Cardiac muscle cell (in vitro differentiated cells and primary cell): Measurements from ENCODE around the gene RASA3. TPM values are rescaled to one million over a fixed set of nuclear protein-coding genes. Genes with fewer than 3 reads are reported as not detected.

Experiments
- DNase-seq, 2 donors: peaks; one replicate each; pipeline versions ENCODE4 v3.0.0 to v3.0.0-alpha.2; 2010 to 2017; ENCODE audit warnings: low read depth in 1 of 2, low spot score in 1 of 2
- H3K27ac ChIP-seq: fragments of 200-600 bp; sonication (generic); 2 replicates; pipeline ENCODE4 v1.5.1; 2016
- H3K27me3 ChIP-seq: fragments of 200-600 bp; sonication (generic); 2 replicates; pipeline ENCODE4 v1.6.0; 2016; ENCODE audit warnings: control low read depth
- H3K36me3 ChIP-seq: fragments of 200-600 bp; sonication (generic); 2 replicates; pipeline ENCODE4 v1.5.1; 2016; ENCODE audit warnings: control low read depth
- H3K4me1 ChIP-seq: fragments of 200-600 bp; sonication (generic); 2 replicates; pipeline ENCODE4 v1.8.1; 2017; ENCODE audit warnings: low read depth, mild to moderate bottlenecking, mixed run types
- H3K4me3 ChIP-seq: fragments of 200-600 bp; sonication (generic); 2 replicates; pipeline ENCODE4 v1.5.1; 2016; ENCODE audit warnings: mild to moderate bottlenecking
- H3K9me3 ChIP-seq: fragments of 200-600 bp; sonication (generic); 2 replicates; pipeline ENCODE4 v1.5.1; 2017; ENCODE audit warnings: low read depth, mild to moderate bottlenecking, control low read depth
- polyA plus RNA-seq: library from polyadenylated mRNA; unstranded; fragments of >200 nt; fragmentation: Nextera tagmentation; extraction: Ambion mirVana; gene quantifications from 2 replicates; pipeline ENCODE4 v1.2.1, GENCODE V29; 2016
- total RNA-seq: library from RNA; depleted of rRNA; stranded (reverse); fragments of >200 nt; gene quantifications from 2 replicates; pipeline ENCODE4 v1.2.3, GENCODE V29; 2016
- TF ChIP-seq, protein P1 (sequence below): IDR thresholded peaks from 2 replicates; pipeline ENCODE4 v1.5.1; 2012; ENCODE audit warnings: low read depth, mild to moderate bottlenecking, low read length

Gene RASA3
- total and polyA plus RNA-seq, 2 experiments from 2014 or later = 14.0 to 26.0 TPM

DNA sequence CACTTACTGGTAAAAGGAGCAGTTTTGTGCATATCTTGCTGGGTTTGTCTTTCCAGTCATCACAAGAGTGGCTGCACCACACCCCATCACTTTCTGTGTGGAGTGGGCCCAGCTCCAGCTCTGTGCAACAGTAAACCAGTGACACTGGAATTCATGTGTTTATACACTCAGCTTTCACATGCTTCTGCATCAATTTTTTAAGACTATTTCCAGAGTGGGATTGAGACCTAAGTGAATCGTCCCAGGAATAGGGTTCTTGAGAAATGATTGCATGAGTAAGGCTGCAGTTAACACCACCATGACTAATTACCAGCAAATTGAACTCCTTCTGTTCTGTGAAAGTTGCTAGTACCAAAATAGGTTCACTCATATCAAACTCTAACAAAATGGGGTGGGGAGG is 41.3 kb upstream of the RASA3 start:
- no peaks in the 10 kb centered on the region for H3K9me3 ChIP-seq
- DNase-seq = no peak
- H3K27ac ChIP-seq = no peak overlapping the region
- H3K4me3 ChIP-seq = no peak overlapping the region
- TF ChIP-seq, protein P1, sequence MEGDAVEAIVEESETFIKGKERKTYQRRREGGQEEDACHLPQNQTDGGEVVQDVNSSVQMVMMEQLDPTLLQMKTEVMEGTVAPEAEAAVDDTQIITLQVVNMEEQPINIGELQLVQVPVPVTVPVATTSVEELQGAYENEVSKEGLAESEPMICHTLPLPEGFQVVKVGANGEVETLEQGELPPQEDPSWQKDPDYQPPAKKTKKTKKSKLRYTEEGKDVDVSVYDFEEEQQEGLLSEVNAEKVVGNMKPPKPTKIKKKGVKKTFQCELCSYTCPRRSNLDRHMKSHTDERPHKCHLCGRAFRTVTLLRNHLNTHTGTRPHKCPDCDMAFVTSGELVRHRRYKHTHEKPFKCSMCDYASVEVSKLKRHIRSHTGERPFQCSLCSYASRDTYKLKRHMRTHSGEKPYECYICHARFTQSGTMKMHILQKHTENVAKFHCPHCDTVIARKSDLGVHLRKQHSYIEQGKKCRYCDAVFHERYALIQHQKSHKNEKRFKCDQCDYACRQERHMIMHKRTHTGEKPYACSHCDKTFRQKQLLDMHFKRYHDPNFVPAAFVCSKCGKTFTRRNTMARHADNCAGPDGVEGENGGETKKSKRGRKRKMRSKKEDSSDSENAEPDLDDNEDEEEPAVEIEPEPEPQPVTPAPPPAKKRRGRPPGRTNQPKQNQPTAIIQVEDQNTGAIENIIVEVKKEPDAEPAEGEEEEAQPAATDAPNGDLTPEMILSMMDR = no peak
- H3K27me3 ChIP-seq = no peaks in the 10 kb centered on the region
- H3K4me1 ChIP-seq = no peaks in the 10 kb centered on the region
- H3K36me3 ChIP-seq = no peaks in the 10 kb centered on the region

DNA sequence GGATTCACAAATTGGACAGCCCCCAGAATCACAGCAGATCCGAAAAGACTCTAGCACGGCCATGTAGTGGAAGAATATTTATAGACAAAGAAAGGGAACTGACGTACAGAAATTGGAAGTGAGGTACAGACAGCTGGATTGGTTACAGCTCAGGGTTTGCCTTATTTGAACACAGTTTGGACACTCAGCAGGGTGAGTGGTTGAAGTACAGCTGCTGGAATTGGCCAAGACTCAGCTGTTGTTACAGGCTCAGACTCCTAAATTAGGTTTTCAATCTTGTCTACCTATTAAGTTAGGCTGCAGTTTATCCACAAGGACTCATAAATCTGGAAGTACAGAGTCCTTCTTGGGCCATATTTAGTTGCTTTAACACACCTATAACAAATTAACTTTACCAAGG is 40.8 kb upstream of the RASA3 start:
- H3K27me3 ChIP-seq = no peaks in the 10 kb centered on the region
- DNase-seq = no peak
- H3K27ac ChIP-seq = no peak overlapping the region
- no peaks in the 10 kb centered on the region for H3K36me3 ChIP-seq
- H3K4me1 ChIP-seq = no peaks in the 10 kb centered on the region
- TF ChIP-seq, protein P1 = no peak
- no peak overlapping the region for H3K4me3 ChIP-seq
- no peaks in the 10 kb centered on the region for H3K9me3 ChIP-seq

DNA sequence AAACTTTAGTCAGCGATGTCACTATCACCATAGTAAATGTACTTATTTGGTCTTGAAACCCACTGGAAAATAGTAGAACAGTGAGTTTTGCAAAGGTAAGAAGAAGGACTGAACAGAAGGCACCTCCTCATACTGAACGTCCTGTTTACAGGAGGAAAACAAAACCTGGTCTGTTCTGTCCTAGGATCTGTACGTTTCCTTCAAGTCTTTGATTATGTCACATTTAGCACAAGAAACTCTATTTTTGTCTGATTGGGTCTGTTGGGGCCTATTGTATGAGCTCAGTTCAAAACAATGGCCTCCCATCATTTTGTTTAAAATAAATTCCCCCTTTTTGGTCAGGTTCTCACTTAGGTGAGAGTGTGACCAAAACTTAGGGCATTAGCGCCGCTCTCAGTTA is 35.5 kb upstream of the RASA3 start:
- Histone ChIP-seq H3K4me1 (no peaks in the 10 kb centered on the region), H3K9me3 (no peaks in the 10 kb centered on the region), H3K4me3 (no peak overlapping the region), H3K36me3 (no peaks in the 10 kb centered on the region), H3K27me3 (no peaks in the 10 kb centered on the region), H3K27ac (no peak overlapping the region)
- TF ChIP-seq, protein P1 = no peak
- no peak for DNase-seq

DNA sequence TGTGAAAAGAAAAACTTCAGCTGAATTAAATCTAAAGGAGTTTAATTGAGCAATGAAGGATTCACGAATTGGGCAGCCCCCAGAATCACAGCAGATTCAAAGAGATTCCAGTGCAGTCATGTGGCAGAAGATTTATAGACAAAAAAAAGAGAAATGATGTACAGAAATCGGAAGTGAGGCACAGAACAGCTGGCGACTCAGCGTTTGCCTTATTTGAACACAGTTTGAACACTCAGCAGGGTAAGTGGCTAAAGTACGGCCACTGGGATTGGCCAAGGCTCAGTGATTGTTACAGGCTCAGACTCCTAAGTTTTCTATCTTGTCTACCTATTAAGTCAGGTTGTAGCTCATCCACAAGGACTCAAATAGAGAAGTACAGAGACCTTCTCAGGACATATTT is 35.0 kb upstream of the RASA3 start:
- H3K27ac ChIP-seq = no peak overlapping the region

DNA sequence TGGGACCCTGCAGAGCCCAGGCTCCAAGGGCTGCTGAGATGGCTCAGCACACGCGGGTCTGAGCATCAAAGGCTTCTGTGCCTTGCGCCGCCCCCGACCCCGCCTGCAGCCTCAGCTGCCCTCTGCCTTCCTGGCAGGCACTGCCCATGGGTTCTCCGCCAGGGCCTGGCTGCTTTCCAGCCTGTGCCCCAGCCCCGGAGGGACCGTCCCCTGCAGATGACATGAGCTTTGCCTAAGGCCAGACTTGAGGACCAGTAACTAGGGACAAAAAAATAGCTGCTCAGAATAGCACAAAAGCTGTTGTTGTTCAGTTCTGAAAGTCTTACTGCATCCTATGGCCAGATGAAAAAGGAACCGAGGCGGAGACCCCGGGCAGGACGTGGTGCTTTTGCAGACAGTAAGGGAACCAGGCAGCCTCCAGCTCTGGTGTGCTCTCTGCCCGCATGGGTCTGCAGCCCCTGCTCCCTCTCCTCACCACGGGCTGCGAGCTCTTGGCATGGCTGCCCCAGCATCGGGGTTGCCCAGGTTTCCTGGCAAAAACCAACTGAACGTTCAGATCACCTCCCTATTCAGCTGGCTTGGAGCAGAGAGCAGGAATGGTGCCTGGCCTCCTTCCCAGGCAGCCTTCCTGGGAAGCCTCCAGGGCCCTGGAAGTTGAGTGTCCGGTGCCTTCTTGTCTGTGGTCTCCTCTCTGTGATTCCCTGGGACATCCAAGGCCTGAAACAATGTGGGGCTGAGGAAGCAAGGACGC is 34.1 kb upstream of the RASA3 start:
- DNase-seq = no peak
- H3K27me3 ChIP-seq = no peaks in the 10 kb centered on the region
- H3K36me3 ChIP-seq = no peaks in the 10 kb centered on the region
- no peak overlapping the region for H3K4me3 ChIP-seq
- H3K27ac ChIP-seq = no peak overlapping the region
- TF ChIP-seq, protein P1 = no peak
- H3K4me1 ChIP-seq = no peaks in the 10 kb centered on the region
- H3K9me3 ChIP-seq = no peaks in the 10 kb centered on the region

More for the DNA sequence above, 35.0 kb upstream of the RASA3 start:
- Histone ChIP-seq H3K4me1 (no peaks in the 10 kb centered on the region), H3K27me3 (no peaks in the 10 kb centered on the region), H3K4me3 (no peak overlapping the region), H3K36me3 (no peaks in the 10 kb centered on the region), H3K9me3 (no peaks in the 10 kb centered on the region)
- DNase-seq = no peak
- TF ChIP-seq, protein P1 = no peak
